ENCODE data around the gene HCFC1.
"Not testable (repeated sequence)": the region's sequence is repeated elsewhere in the genome, so short reads cannot be mapped to it uniquely, and the experiment has no call there.

The HCFC1 gene

GRCh38 chrX:154006947-154007346 lies 35.3 kb upstream of the HCFC1 start:
- no peak for DNase-seq

- DNase-seq: no peak
Measured at GRCh38 chrX:154004315-154004714, 32.7 kb upstream of the HCFC1 start.

GRCh38 chrX:154002215-154002719 lies 30.6 kb upstream of the HCFC1 start:
- peak; percentile 73 for DNase-seq

GRCh38 chrX:154000051-154000450 lies 28.4 kb upstream of the HCFC1 start:
- DNase-seq: no peak

GRCh38 chrX:153999359-154000037 lies 27.9 kb upstream of the HCFC1 start:
- DNase-seq: no peak

GRCh38 chrX:153995504-153995903 lies 23.9 kb upstream of the HCFC1 start:
- no peak for DNase-seq

GRCh38 chrX:153994398-153994797 lies 22.8 kb upstream of the HCFC1 start:
- not testable (repeated sequence) for DNase-seq

- no peak for DNase-seq
Measured at GRCh38 chrX:153993978-153994377, 22.4 kb upstream of the HCFC1 start.

- DNase-seq: no peak
Measured at GRCh38 chrX:153993079-153993478, 21.5 kb upstream of the HCFC1 start.

- no peak for DNase-seq
Measured at GRCh38 chrX:153992180-153992579, 20.6 kb upstream of the HCFC1 start.

- no peak for DNase-seq
Measured at GRCh38 chrX:153991013-153991580, 19.5 kb upstream of the HCFC1 start.

- no peak for DNase-seq
Measured at GRCh38 chrX:153989973-153990655, 18.5 kb upstream of the HCFC1 start.

GRCh38 chrX:153988493-153988892 lies 16.9 kb upstream of the HCFC1 start:
- DNase-seq: no peak

- DNase-seq: peak; percentile 58
Measured at GRCh38 chrX:153984351-153985178, 12.9 kb upstream of the HCFC1 start.

GRCh38 chrX:153983321-153983801 lies 11.7 kb upstream of the HCFC1 start:
- DNase-seq: no peak

GRCh38 chrX:153981771-153982533 lies 10.3 kb upstream of the HCFC1 start:
- DNase-seq: peak; percentile 90

- no peak for DNase-seq
Measured at GRCh38 chrX:153981231-153981630, 9.6 kb upstream of the HCFC1 start.

GRCh38 chrX:153980394-153980793 lies 8.8 kb upstream of the HCFC1 start:
- DNase-seq: not testable (repeated sequence)

GRCh38 chrX:153974726-153975286 lies 3.2 kb upstream of the HCFC1 start:
- DNase-seq: no peak

- no peak for DNase-seq
Measured at GRCh38 chrX:153974003-153974725, 2.5 kb upstream of the HCFC1 start.
